Inflammatory macrophage treated with lipopolysaccharide for 4 hours (primary cell): ENCODE measurements around the gene CERS6.

Experiments
- DNase-seq: peaks from one replicate; pipeline ENCODE4 v3.0.0-alpha.2; 2020

The CERS6 gene

GRCh38 chr2:168712053-168712452 lies 256.0 kb downstream of the CERS6 start:
- DNase-seq, result peak; percentile 9

GRCh38 chr2:168713325-168713724 lies 257.3 kb downstream of the CERS6 start:
- no peak for DNase-seq

DNA sequence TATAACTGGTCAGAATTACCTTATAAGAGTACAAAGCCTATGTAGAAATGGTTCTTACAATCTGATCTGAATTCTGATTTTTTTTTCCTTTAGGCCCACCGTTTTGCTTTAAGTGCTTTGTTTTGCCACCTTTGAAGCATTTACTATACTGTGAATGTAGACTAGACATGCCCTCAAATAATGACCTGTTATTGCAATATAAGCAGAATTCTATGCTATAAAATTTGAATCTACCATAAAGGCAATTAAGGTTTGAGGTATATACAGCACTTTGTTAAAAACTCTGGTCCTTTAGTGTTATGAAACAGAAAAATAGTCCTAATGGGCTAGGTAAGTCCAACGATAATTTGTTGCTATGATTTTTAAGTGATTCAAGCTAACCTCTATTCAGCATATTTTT lies 259.8 kb downstream of the CERS6 start:
- no peak for DNase-seq

DNA sequence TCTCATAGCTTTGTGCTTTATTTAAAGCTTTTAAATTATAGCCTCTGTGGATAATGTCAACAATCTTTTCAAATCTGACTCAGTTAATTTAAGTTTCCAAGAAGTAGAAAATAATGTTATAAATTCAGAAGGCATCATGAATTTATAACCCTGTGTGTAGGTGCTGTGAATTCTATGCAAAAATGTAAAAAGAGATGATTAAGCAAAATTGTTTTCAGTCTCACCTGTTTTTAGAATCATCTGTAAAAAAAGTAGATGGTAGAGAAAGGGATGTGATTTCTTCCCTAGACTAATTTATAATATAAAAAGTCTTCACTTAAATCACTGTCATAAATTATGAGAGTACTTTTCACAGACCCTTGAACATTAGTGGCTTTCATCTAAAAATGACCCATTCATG lies 260.8 kb downstream of the CERS6 start:
- DNase-seq, result no peak

GRCh38 chr2:168717790-168718502 lies 261.9 kb downstream of the CERS6 start:
- no peak for DNase-seq

GRCh38 chr2:168718622-168719021 lies 262.6 kb downstream of the CERS6 start:
- DNase-seq, result no peak

DNA sequence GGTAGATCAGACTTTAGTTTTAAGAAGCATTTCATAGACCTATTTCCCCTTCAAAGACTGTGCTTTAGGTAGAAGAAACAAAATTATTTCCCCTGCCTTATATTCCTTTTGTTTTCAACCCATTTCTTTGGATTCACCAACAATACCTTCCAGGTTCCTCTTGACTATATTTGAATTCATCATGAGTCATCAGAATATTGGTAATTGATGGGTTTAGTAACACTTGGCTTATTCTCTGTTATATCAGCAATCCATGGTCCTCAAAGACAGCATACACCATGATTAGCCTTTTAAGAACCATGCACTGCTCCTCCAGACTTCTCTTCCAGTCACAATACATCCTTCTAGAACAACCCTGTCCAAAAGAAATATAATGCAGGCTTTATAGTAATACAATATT lies 263.4 kb downstream of the CERS6 start:
- no peak for DNase-seq

DNA sequence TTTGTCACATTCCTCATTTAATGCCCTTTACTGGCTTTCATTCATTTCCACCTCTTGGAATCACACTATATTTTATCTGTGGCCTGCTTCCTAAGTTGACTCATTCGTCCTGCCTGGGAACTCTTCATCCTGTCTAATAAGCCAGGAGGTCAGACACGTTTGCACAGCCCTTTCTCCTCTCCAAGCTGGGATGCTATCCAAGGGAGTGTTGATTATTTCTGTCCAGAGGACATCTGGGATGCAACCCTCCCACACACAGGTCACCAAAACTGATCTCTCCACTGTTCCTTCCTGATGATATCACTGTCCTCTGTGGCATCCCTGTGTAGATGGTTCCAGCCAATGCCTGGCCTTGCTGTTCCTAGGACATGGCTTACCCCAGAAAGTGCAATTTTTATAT lies 266.5 kb downstream of the CERS6 start:
- no peak for DNase-seq

DNA sequence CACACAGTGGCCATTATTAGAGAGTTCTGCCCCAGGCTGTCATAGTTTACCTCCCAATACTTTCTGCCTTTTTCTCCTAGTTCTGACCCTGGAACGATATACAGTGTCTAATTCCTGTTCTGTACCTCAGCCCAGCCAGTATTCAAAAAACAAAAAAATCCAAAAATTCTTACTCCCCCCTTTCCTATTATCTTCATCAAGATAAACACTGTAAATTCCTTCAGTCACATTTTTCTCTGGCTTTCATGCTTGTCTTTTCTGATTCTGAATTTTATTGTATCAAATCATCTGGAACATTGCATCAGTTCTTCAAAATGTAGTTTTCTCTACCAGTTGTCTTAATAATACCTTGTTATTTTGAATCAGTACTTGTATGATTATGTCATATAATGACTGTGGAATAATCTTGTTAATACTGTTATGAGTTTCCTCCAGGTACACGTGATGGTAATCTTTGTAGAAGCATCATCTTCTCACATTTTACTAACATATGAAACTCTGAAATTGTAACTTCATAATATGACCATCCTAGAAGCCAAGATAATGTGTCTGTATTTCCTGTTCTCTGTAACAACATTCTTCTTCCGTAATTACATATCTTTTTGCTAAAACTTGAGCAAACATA lies 267.3 kb downstream of the CERS6 start:
- DNase-seq, result no peak

- DNase-seq, result no peak
Observed at GRCh38 chr2:168726375-168726774, 270.3 kb downstream of the CERS6 start.

DNA sequence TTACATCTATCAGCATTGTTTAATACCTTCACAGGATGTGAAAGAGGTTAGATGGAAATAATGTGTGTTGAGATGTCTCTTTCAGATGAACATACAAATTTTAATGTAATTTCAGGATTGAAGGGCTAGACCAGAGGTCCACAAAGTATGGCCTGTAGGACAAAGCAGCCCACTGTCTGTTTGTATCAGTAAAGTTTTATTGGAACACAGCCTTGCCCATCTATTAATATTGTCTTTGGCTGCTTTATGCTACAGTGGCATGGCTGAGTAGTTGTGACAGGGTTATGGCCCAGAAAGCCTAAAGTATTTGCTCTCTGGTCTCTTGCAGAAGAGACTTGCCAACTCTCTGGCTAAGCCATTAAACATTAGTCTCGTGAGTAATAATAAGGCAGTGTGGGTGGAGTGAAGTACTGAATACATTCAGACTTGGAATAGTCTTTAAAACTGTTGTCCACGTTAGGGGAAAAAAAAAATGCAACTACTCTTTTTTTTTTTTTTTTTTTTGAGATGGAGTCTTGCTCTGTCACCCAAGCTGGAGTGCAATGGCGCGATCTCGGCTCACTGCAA lies 271.9 kb downstream of the CERS6 start:
- no peak for DNase-seq

DNA sequence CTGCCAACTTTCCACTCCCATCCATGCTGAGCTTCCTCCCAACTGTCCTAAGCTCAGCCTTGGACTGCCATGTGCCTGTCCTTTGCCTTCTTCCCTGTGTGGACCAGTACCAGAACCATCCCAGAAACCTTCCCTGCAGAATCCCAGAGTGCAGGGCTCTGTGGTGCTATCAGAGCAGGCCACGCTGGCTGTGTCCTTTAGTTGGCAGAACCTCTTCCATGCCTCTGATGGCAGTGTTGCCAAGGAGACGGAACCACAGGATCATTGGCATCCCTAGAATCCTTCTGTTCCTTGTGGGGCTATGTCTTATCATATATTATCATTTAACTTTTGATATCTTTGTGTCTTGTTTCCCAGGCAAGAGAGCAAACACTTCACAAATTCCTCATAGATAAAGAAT lies 273.4 kb downstream of the CERS6 start:
- no peak for DNase-seq

GRCh38 chr2:168730344-168730743 lies 274.3 kb downstream of the CERS6 start:
- DNase-seq, result no peak

DNA sequence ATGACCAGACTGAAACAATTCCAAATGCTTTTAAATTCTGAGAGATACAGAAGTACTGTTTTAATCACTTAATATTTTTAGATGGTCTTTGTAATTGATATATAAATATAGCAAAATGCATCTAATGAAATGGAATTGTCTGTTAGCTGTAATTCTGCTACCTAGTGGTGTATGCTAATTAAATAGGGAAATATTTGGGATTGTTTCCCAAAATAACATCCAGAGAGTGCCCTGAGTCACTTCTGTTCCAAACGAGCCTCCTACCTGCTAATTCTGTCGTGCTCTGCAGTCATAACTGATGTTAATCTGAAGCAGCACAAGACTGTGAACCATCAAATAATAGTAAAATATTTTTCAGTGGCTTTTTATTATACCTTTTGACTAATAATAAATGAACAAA lies 274.9 kb downstream of the CERS6 start:
- DNase-seq, result no peak

DNA sequence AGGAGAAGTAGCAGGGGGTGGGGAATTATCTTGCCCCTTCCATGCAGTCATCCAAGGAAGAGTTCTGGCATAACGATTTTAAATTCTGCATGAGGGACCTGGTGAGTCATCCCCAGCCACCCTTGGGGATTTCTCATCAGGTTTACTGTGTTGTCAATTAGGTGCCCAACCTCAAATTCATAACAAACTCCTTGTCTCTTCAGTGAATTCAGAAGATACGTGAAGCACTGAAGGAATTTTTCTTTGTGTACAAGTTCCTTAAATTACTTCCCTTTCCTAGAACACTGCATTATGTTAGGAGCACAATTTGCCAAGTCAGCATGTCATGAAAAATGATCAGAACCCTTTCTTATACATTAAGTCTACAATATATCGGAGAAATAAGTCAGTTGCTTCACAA lies 275.5 kb downstream of the CERS6 start:
- DNase-seq, result peak; percentile 46

DNA sequence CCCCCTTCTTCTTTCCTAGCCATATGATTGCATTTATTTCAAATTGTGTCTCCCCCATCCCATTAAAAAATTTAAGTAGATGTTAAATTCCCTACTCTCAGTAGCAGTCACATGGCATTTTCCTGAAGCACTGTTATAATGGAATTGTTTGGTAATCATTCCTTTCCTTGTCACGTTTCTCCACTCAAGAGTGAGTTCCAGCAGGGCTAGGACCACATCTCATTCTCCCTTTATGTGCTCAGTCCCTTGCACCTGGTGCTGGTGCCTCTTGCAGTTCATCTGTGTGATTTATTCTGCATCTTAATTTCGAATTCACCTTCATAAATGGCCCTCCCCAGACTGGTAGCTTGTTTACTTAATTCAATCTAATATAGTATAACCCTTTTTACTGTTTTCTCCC lies 276.0 kb downstream of the CERS6 start:
- no peak for DNase-seq

GRCh38 chr2:168732506-168732905 lies 276.4 kb downstream of the CERS6 start:
- no peak for DNase-seq

DNA sequence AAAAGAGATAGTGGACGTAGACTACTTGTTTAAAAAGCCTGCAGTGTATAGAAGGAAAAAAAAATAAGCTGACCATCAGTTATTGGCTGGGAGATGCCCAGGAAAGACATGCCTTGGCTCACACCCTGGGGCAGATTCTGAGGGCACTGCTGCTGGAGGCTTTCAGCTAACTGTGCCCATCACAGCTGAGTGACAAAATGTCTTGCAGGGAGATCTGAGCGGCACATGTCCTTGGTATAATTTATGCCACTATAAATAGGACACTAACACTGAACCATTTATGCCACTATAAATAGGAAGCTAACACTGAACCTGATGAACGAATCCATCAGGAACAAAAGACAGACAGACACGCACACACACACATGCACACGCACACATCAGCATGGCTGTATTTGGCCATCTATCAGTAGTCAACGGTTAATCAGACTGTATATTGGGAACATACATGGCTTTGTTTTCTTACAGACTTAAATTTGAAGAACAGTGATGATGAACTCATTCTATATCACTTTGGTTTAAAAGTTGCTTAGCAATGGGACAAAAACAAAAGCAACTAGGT lies 278.2 kb downstream of the CERS6 start:
- no peak for DNase-seq

GRCh38 chr2:168736649-168737445 lies 280.8 kb downstream of the CERS6 start:
- DNase-seq, result no peak

DNA sequence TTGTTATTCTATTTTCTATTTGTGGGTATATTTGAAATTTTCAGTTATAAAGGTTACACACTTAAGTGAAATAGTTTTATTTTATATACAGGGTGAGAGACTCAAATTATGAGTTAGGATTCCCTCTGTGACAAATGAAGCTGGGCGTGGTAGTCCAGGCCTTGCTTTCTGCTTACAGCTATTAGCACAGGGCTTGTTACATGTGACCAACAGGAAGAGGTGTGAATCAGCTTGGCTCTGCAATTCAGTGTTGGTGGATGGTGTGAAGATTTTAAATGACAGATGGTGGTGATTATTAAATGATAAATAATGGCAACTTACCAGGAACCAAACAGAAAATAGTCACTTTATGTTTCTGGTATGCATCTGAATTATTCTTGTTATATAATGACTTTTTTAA lies 282.0 kb downstream of the CERS6 start:
- peak; percentile 20 for DNase-seq

DNA sequence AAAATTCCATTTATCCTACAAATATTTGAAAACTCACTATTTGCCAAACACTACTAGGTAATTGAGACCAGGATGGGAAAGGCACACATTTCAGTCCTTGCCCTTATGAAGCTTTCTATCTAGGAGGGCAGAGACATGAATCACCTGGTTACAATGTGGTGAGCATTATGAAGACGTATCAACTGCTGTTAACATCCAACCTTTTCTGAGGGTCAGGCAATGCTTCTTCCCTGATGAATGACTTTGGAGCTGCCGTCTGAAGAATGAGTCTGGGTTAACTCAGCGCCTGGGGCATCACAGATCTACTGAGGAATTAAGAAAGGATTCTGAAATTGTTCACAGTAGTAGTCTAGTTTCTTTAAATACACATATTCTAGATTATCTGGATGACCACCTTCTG lies 284.3 kb downstream of the CERS6 start:
- no peak for DNase-seq

GRCh38 chr2:168740788-168741187 lies 284.7 kb downstream of the CERS6 start:
- DNase-seq, result no peak

GRCh38 chr2:168742258-168742932 lies 286.3 kb downstream of the CERS6 start:
- DNase-seq, result no peak
